ENCODE measurements around the gene TLE2. TPM values are rescaled to one million over a fixed set of nuclear protein-coding genes. Genes with fewer than 3 reads are reported as not detected.
A peak's percentile ranks its signal among the peaks of the same experiment; 100 is the strongest.

The TLE2 gene
- total and polyA plus RNA-seq, 9 of the 15 experiments (the other 6 are each of a cell fraction or from before 2014, with no cell fraction given), result 0.35 to 13.1 (median 6.2) TPM

DNA sequence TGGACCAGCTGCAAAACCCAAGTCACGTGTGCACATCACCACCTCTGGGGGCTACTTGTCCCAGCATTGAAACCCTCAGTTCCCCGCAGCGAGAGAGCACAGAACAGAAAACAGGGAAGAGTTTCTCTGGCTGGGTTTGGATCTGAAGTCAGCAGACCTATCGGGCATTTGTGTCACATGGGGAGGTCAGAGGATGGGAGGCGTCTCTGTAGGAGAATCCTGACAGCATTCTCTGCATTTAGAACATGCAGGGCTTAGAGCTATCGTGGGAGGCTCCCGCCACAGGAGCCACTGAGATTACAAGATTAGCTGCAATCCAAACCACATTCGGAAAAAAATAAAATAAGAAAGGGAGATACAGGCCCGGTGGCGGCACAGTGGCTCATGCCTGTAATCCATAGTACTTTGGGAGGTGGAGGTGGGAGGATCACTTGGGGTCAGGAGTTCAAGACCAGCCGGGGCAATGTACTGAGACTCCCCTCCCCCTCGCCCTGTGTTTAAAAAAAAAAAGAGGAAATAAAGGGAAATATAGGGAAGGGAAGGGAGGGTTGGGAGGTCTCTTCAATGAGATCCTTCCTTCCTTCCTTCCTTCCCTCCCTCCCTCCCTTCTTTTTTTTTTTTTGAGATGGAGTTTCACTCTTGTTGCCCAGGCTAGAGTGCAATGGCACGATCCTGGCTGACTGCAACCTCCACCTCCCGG lies 54.6 kb downstream of the TLE2 start (continued):
- TF ChIP-seq, protein P1, sequence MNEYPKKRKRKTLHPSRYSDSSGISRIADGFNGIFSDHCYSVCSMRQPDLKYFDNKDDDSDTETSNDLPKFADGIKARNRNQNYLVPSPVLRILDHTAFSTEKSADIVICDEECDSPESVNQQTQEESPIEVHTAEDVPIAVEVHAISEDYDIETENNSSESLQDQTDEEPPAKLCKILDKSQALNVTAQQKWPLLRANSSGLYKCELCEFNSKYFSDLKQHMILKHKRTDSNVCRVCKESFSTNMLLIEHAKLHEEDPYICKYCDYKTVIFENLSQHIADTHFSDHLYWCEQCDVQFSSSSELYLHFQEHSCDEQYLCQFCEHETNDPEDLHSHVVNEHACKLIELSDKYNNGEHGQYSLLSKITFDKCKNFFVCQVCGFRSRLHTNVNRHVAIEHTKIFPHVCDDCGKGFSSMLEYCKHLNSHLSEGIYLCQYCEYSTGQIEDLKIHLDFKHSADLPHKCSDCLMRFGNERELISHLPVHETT (CRISPR knock-in tag; conservative IDR thresholded peaks at IDR 0.05 in 1 of 2, IDR thresholded peaks at IDR 0.05 in 1 of 2), result no peak; a peak in 1 of 4 replicates
- TF ChIP-seq, protein P2, sequence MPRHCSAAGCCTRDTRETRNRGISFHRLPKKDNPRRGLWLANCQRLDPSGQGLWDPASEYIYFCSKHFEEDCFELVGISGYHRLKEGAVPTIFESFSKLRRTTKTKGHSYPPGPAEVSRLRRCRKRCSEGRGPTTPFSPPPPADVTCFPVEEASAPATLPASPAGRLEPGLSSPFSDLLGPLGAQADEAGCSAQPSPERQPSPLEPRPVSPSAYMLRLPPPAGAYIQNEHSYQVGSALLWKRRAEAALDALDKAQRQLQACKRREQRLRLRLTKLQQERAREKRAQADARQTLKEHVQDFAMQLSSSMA (CRISPR knock-in tag; IDR thresholded peaks at IDR 0.05), result no peak
- TF ChIP-seq NR2C2 (CRISPR knock-in tag; IDR thresholded peaks at IDR 0.05) (peak; percentile 46; the same call in 1 of the 2 replicates), NR2C2 (tag; IDR thresholded peaks at IDR 0.05) (peak; percentile 85), HDAC8 (tag; IDR thresholded peaks at IDR 0.05) (no peak), SIN3A (IDR thresholded peaks at IDR 0.05; ENCODE audit: borderline replicate concordance in 2 of 2, control insufficient read depth in 1 of 2, low read depth in 2 of 2, low read length in 2 of 2) (no peak), COPS2 (conservative IDR thresholded peaks at IDR 0.05) (no peak), KAT8 (IDR thresholded peaks at IDR 0.05; ENCODE audit: low read depth) (no peak), SMAD3 (CRISPR knock-in tag; conservative IDR thresholded peaks at IDR 0.05) (no peak), TEAD4 (IDR thresholded peaks at IDR 0.05; ENCODE audit: low read length) (peak; percentile 83), TEAD4 (CRISPR knock-in tag; IDR thresholded peaks at IDR 0.05; ENCODE audit: borderline replicate concordance) (no peak), BHLHE40 (IDR thresholded peaks at IDR 0.05; ENCODE audit: low read length) (peak; percentile 79), SMARCC2 (IDR thresholded peaks at IDR 0.05; ENCODE audit: low read depth) (peak; percentile 67; the same call in 1 of the 2 replicates), TSC22D4 (tag; IDR thresholded peaks at IDR 0.05) (no peak)
- TF ChIP-seq, protein P3, sequence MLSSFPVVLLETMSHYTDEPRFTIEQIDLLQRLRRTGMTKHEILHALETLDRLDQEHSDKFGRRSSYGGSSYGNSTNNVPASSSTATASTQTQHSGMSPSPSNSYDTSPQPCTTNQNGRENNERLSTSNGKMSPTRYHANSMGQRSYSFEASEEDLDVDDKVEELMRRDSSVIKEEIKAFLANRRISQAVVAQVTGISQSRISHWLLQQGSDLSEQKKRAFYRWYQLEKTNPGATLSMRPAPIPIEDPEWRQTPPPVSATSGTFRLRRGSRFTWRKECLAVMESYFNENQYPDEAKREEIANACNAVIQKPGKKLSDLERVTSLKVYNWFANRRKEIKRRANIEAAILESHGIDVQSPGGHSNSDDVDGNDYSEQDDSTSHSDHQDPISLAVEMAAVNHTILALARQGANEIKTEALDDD (IDR thresholded peaks at IDR 0.05), result no peak
- TF ChIP-seq, protein P4, sequence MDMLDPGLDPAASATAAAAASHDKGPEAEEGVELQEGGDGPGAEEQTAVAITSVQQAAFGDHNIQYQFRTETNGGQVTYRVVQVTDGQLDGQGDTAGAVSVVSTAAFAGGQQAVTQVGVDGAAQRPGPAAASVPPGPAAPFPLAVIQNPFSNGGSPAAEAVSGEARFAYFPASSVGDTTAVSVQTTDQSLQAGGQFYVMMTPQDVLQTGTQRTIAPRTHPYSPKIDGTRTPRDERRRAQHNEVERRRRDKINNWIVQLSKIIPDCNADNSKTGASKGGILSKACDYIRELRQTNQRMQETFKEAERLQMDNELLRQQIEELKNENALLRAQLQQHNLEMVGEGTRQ (CRISPR knock-in tag; IDR thresholded peaks at IDR 0.05), result peak; percentile 77
- TF ChIP-seq, protein P5, sequence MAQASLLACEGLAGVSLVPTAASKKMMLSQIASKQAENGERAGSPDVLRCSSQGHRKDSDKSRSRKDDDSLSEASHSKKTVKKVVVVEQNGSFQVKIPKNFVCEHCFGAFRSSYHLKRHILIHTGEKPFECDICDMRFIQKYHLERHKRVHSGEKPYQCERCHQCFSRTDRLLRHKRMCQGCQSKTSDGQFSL (CRISPR knock-in tag; IDR thresholded peaks at IDR 0.05), result no peak
- TF ChIP-seq, protein P5 (tag; IDR thresholded peaks at IDR 0.05), result no peak
